GM21360 (cell line): ENCODE results near the gene FREY1.

Experiments used
- ATAC-seq: cut with Tn5 transposase; IDR thresholded peaks from one replicate; pipeline ENCODE4 v1.9.1; 2021; ENCODE audit warnings: mild to moderate bottlenecking, moderate library complexity; ENCODE audit not compliant: unreplicated experiment

The FREY1 gene

GRCh38 chr11:45929486-45930030 is 22.5 kb upstream of the FREY1 start:
- ATAC-seq = no peak

DNA sequence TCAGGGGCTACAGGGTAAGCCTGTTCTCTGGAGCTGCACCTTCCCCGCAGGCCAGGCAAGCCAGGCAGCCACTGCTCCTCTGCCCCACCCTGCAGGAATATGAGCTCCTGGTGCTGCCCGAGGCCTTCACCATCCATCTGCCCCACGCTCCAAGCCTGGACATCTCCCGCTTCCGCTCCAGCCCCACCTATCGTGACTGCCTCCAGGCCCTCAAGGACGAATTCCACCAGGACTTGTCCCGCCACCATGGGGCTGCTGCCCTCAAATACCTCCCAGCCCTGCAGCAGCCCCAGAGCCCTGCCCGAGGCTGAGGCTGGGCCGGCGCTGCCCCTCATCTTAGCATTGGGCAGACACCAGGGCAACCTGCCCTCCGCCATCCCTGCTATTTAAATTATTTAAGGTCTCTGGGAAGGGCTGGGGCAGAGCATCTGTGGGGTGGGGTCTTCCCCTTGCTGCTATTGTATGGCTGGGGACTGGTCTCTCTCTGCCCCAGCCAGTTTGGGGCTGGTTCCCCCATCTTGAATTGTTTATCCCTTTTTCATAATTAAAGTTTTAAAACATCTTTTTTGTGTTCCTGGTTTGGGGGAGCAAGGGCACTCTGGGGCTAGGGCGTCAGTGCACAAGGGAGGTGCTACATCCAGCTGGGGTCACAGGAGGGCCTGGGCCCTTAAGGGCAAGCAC is 21.6 kb upstream of the FREY1 start:
- no peak for ATAC-seq

DNA sequence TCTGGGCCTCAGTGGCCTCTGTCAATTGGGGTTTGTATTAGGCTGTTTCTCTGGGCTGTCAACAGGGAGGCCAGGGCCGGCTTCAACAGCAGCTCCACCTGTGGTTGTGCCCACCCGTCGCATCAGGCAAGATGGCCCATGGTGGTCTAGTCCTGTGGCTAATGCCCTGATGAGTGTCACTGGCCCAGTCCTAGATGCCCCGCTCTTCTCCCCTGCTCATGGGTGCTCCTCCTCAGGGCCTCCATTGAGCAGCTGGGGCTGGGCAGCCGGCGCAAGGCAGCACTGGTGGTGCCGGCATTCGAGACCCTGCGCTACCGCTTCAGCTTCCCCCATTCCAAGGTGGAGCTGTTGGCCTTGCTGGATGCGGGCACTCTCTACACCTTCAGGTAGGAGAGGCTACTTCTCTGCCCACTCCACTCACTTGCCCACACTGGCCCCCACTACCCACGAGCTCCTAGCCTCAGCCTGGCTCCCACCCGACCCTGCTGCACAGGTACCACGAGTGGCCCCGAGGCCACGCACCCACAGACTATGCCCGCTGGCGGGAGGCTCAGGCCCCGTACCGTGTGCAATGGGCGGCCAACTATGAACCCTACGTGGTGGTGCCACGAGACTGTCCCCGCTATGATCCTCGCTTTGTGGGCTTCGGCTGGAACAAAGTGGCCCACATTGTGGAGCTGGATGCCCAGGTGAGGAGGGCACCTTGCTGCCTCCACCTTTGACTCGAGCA is 20.8 kb upstream of the FREY1 start:
- ATAC-seq = no peak

DNA sequence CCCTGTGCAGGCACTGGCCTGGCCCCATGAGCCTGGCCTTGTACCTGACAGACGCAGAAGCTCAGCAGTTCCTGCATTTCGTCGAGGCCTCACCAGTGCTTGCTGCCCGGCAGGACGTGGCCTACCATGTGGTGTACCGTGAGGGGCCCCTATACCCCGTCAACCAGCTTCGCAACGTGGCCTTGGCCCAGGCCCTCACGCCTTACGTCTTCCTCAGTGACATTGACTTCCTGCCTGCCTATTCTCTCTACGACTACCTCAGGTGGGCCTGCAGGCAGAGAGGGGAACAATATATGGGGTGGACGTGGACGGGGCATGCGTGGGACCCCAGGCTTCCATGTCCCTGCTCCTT is 20.2 kb upstream of the FREY1 start:
- no peak for ATAC-seq

DNA sequence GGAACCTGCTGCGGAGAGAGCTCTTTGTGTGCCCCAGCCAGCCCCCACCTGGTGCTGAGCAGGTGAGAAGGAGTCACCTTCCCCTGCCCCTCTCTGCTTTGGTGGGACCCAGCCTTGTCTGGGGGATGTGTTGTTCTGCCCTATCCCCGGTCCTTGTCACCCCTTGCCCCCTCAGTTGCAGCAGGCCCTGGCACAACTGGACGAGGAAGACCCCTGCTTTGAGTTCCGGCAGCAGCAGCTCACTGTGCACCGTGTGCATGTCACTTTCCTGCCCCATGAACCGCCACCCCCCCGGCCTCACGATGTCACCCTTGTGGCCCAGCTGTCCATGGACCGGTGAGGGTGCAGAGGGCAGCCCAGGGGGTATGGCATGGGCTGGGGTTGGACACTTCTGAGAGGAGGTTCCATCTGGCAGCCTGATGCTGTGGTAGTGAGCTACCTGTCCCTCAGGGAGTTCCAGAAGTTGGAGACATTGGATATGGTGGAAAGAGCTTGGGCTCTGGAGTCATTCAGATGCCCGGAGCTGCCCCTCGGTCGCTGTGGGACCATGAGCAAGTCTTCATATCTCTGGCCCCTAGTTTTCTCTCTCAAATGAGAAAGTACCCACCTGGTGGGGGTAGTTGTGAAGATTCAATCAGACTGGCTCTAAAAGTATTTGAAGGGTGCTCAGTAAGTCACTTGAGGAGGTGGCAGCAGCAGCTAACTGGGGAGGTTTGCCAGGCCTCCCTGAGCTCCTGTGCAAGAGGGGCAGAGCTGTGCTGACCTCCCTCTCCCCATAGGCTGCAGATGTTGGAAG is 19.7 kb upstream of the FREY1 start:
- no peak for ATAC-seq

- ATAC-seq = no peak
Observed at GRCh38 chr11:45926001-45926401, 18.9 kb upstream of the FREY1 start.

GRCh38 chr11:45925550-45925949 is 18.5 kb upstream of the FREY1 start:
- no peak for ATAC-seq

DNA sequence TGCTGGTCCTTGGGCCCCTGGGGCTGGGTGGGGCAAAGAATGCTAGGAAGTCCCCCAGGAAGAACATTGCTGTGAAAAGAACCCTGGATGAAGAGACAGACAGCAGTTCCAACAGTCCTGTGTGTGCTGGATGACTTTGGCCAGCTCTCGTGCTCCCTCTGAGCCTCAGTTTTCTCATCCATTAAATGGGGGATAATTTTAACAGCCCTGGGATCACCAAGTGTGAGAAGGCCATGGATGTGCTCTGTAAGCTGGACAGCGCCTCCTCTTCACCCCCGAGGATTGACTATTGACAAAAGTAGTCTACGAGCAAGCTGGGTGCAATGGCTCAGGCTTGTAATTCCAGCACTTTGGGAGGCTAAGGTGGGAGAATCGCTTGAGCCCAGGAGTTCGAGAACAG is 17.9 kb upstream of the FREY1 start:
- no peak for ATAC-seq

- no peak for ATAC-seq
Observed at GRCh38 chr11:45924036-45924915, 17.2 kb upstream of the FREY1 start.

DNA sequence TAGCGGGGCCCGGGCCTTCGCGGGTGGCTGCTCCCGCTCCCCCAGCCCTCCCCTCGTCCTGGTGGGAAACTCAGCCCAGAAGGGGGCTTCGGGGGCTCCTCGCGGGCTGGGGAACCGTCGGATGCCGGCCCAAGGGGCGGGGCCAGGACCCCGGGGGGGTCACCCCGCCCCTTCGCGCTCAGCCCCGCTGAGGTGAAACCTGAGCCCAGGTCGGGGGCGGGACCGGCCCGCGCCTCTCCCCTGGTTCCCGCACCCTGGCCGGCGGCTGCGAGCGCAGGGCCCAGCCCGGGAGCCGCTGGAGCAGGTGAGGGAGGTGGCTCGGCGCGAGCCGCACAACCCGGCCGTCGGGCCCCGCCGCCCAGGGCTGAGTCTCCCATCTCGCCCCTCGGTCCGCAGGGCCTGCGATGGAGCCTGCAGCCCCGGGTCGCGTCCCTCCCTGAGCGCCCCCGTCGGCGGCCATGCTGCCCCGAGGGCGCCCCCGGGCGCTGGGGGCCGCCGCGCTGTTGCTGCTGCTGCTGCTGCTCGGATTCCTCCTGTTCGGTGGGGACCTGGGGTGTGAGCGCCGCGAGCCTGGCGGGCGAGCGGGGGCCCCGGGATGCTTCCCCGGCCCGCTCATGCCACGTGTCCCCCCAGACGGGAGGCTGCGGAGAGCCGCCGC is 15.5 kb upstream of the FREY1 start, which contains the start of gene LARGE2:
Gene LARGE2 (plus strand): TSS at position 232 of the 658 bp plus-strand sequence. CDS start 227 bp downstream, at position 459.
- no peak for ATAC-seq

- ATAC-seq = no peak
Observed at GRCh38 chr11:45921561-45922424, 14.7 kb upstream of the FREY1 start.

DNA sequence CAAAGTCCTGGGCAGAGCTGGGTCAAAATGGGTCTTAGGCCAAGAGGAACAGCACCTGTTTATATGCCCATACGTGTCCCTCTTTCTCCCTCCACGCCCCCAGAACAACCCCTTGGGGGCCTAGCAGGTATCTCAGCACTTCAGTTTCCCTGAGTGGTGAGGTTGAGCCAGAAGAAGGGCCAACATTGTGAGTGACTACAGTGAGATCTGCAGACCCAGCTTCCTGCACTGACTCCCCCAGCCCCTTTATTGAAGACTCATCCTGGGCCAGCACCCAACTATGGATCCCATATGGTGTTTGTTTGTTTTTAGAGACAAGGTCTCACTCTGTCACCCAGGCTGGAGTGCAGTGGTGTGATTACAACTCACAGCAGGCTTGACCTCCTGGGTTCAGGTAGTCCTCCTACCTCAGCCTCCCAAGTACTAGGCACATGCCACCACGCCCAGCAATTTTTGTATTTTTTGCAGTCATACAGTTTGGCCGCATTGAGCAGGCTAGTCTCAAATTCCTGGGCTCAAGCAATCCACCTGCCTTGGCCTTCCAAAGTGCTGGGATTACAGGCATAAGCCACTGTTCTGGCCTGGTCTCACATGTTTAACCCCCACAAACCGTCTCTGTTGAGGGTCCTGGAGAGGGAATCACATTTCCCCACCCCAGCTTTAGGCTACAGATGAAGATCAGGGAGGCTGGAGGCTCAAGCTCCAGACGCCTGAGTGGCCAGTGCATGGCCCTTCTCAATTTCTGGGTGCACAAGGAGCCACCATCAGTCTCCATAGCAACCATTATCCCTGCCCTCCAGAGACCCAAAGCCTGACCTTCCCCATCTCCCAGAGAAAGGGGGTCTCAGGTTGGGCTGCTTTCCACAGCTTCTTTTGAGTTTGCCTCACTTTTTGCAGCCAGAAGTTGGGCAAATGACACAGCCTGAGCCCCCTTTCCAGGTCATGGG is 13.7 kb upstream of the FREY1 start:
- no peak for ATAC-seq

GRCh38 chr11:45919806-45920530 is 12.9 kb upstream of the FREY1 start:
- ATAC-seq = no peak

- ATAC-seq = no peak
Observed at GRCh38 chr11:45918962-45919675, 12.0 kb upstream of the FREY1 start.

- peak; percentile 39 for ATAC-seq
Observed at GRCh38 chr11:45918331-45918941, 11.4 kb upstream of the FREY1 start.

- ATAC-seq = peak; percentile 79
Observed at GRCh38 chr11:45917623-45918330, 10.7 kb upstream of the FREY1 start, which contains the start of gene PEX16. PEX16 (minus strand) TSS chr11:45917877; CDS start chr11:45917811, 66 bp downstream.
